ENCODE measurements around the gene DPP9.

Gene DPP9

GRCh38 chr19:4723595-4724514 lies at the start of gene DPP9:
DPP9 (minus strand) TSS chr19:4723842; CDS start chr19:4719906, 3,936 bp downstream.
- peak; percentile 98 for DNase-seq (ENCODE audit: low read depth)
- peaks cover 22% of the 10 kb centered on the region for H3K36me3 ChIP-seq (ENCODE audit: control insufficient read depth, insufficient read depth, low read length, severe bottlenecking)
- peak within 1 kb of the TSS; percentile 97 for H3K4me3 ChIP-seq (ENCODE audit: low read length)
- H3K27me3 ChIP-seq (replicated peaks; ENCODE audit: control insufficient read depth, insufficient read depth, low read length): no peaks in the 10 kb centered on the region
- H3K9ac ChIP-seq (ENCODE audit: low read length): peak within 1 kb of the TSS; percentile 94
- peaks cover 15% of the 10 kb centered on the region for H3K4me1 ChIP-seq (ENCODE audit: control insufficient read depth, insufficient read depth, low read length)
- H3K9me3 ChIP-seq (ENCODE audit: control insufficient read depth, low read length): no peaks in the 10 kb centered on the region

GRCh38 chr19:4773047-4773640 lies 49.5 kb upstream of the DPP9 start:
- H3K27me3 ChIP-seq (replicated peaks; ENCODE audit: control insufficient read depth, insufficient read depth, low read length): peaks cover 31% of the 10 kb centered on the region
- no peaks in the 10 kb centered on the region for H3K4me1 ChIP-seq (ENCODE audit: control insufficient read depth, insufficient read depth, low read length)
- H3K4me3 ChIP-seq (ENCODE audit: low read length): no peak overlapping the region
- DNase-seq (ENCODE audit: low read depth): no peak
- H3K9me3 ChIP-seq (ENCODE audit: control insufficient read depth, low read length): no peaks in the 10 kb centered on the region
- no peaks in the 10 kb centered on the region for H3K36me3 ChIP-seq (ENCODE audit: control insufficient read depth, insufficient read depth, low read length, severe bottlenecking)
- no peak overlapping the region for H3K9ac ChIP-seq (ENCODE audit: low read length)

DNA sequence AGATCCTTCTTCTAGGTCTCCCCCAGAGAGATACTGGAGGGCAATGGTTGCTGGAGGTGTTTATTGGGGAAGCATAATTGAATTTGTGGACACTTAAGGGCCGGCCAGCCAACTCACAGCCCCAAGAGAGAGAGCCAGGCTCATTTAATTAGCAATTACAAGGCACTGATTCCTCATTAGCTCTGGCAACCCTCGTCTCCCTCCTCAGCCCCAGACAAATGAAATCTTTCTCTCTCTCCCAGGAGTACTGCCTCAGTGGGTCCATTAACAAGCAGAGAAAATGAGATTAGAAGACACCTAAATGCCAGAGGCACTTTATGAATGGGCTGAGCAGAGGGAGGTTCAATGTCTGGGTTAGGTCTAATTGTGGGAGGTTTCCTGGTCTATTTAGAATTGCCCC lies 48.9 kb upstream of the DPP9 start:
- Histone ChIP-seq H3K36me3 (ENCODE audit: control insufficient read depth, insufficient read depth, low read length, severe bottlenecking) (no peaks in the 10 kb centered on the region), H3K4me3 (ENCODE audit: low read length) (no peak overlapping the region), H3K27me3 (replicated peaks; ENCODE audit: control insufficient read depth, insufficient read depth, low read length) (peaks cover 25% of the 10 kb centered on the region), H3K9ac (ENCODE audit: low read length) (no peak overlapping the region), H3K4me1 (ENCODE audit: control insufficient read depth, insufficient read depth, low read length) (no peaks in the 10 kb centered on the region), H3K9me3 (ENCODE audit: control insufficient read depth, low read length) (no peaks in the 10 kb centered on the region)
- DNase-seq (ENCODE audit: low read depth): no peak

DNA sequence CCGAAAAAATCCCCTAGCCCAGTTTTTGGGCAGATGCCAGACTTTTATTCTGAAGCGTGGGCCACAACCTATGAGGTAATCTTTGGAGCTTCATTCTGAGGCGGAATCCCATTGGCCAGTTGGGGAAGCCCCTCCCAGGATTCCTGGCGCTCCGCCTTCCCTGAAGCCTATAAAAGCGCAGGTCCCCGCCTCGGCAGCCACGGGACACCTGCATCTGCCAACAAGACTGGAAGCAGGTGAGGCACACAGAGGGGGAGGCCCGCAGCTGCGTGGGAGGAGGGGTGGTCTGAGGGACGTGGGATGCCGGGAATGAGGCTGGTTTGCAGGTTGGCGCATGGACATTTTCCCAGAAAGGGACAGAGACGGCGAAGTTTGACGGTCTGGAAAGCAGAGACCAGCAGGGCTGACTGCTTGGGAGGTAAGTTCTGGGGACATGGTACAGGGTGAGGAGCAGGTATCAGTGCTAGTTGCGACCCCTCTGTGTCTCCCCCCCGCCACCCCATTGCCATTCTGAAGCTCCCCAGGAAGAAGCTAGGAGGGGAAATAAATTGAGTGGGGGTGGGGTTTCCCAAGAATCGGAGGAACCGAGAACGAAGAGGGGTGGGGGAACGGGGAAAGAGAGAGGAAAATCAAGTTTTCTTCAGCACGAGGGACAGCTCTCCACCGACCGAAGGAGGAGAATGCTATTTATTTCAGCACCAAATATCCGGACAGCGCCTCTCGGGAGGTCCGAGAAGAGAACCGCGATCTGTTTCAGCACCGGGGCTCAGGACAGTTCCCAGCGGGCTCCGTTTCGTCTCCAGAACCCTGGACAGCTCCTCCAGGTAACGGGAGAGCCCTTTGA lies 45.5 kb upstream of the DPP9 start:
- Histone ChIP-seq H3K27me3 (replicated peaks; ENCODE audit: control insufficient read depth, insufficient read depth, low read length) (peaks cover 19% of the 10 kb centered on the region), H3K36me3 (ENCODE audit: control insufficient read depth, insufficient read depth, low read length, severe bottlenecking) (no peaks in the 10 kb centered on the region), H3K9ac (ENCODE audit: low read length) (no peak overlapping the region), H3K4me3 (ENCODE audit: low read length) (no peak overlapping the region), H3K4me1 (ENCODE audit: control insufficient read depth, insufficient read depth, low read length) (no peaks in the 10 kb centered on the region), H3K9me3 (ENCODE audit: control insufficient read depth, low read length) (no peaks in the 10 kb centered on the region)
- peak; percentile 97 for DNase-seq (ENCODE audit: low read depth)

- DNase-seq (ENCODE audit: low read depth): no peak
- H3K4me1 ChIP-seq (ENCODE audit: control insufficient read depth, insufficient read depth, low read length): peaks cover 6% of the 10 kb centered on the region
- peaks cover 45% of the 10 kb centered on the region for H3K27me3 ChIP-seq (replicated peaks; ENCODE audit: control insufficient read depth, insufficient read depth, low read length)
- H3K9ac ChIP-seq (ENCODE audit: low read length): no peak overlapping the region
- H3K4me3 ChIP-seq (ENCODE audit: low read length): no peak overlapping the region
- H3K36me3 ChIP-seq (ENCODE audit: control insufficient read depth, insufficient read depth, low read length, severe bottlenecking): no peaks in the 10 kb centered on the region
- H3K9me3 ChIP-seq (ENCODE audit: control insufficient read depth, low read length): no peaks in the 10 kb centered on the region
Observed at GRCh38 chr19:4764393-4764660, 40.7 kb upstream of the DPP9 start.

GRCh38 chr19:4763021-4763420 lies 39.4 kb upstream of the DPP9 start:
- peaks cover 8% of the 10 kb centered on the region for H3K9me3 ChIP-seq (ENCODE audit: control insufficient read depth, low read length)
- DNase-seq (ENCODE audit: low read depth): no peak

DNA sequence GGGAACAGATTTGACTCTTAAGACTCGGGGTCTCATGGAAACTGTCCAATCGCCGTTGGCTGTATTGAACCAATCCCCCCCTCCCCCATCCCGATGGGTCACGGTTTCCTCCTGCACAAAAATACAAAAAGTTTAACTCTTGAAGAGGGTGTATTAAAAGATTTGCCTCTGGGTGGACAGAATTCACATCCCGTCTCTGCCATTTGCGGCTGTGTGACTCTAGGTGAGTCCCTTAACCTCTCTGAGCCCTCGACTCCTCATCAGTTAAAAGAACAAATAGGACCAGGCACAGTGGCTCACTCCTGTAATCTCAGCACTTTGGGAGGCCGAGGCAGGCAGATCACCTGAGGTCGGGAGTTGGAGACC lies 36.6 kb upstream of the DPP9 start:
- Histone ChIP-seq H3K36me3 (ENCODE audit: control insufficient read depth, insufficient read depth, low read length, severe bottlenecking) (no peaks in the 10 kb centered on the region), H3K9me3 (ENCODE audit: control insufficient read depth, low read length) (peaks cover 10% of the 10 kb centered on the region), H3K9ac (ENCODE audit: low read length) (no peak overlapping the region), H3K27me3 (replicated peaks; ENCODE audit: control insufficient read depth, insufficient read depth, low read length) (peaks cover 48% of the 10 kb centered on the region), H3K4me3 (ENCODE audit: low read length) (peak overlapping the region; percentile 50), H3K4me1 (ENCODE audit: control insufficient read depth, insufficient read depth, low read length) (peaks cover 6% of the 10 kb centered on the region)
- no peak for DNase-seq (ENCODE audit: low read depth)

More at GRCh38 chr19:4763021-4763420, 39.4 kb upstream of the DPP9 start:
- peaks cover 48% of the 10 kb centered on the region for H3K27me3 ChIP-seq (replicated peaks; ENCODE audit: control insufficient read depth, insufficient read depth, low read length)
- no peak overlapping the region for H3K4me3 ChIP-seq (ENCODE audit: low read length)
- peaks cover 6% of the 10 kb centered on the region for H3K4me1 ChIP-seq (ENCODE audit: control insufficient read depth, insufficient read depth, low read length)
- H3K36me3 ChIP-seq (ENCODE audit: control insufficient read depth, insufficient read depth, low read length, severe bottlenecking): no peaks in the 10 kb centered on the region
- H3K9ac ChIP-seq (ENCODE audit: low read length): no peak overlapping the region

GRCh38 chr19:4759388-4760284 lies 36.0 kb upstream of the DPP9 start:
- Histone ChIP-seq H3K36me3 (ENCODE audit: control insufficient read depth, insufficient read depth, low read length, severe bottlenecking) (no peaks in the 10 kb centered on the region), H3K27me3 (replicated peaks; ENCODE audit: control insufficient read depth, insufficient read depth, low read length) (peaks cover 50% of the 10 kb centered on the region), H3K4me3 (ENCODE audit: low read length) (peak overlapping the region; percentile 50), H3K9me3 (ENCODE audit: control insufficient read depth, low read length) (peaks cover 10% of the 10 kb centered on the region), H3K4me1 (ENCODE audit: control insufficient read depth, insufficient read depth, low read length) (peaks cover 6% of the 10 kb centered on the region), H3K9ac (ENCODE audit: low read length) (no peak overlapping the region)
- DNase-seq (ENCODE audit: low read depth): peak; percentile 89

DNA sequence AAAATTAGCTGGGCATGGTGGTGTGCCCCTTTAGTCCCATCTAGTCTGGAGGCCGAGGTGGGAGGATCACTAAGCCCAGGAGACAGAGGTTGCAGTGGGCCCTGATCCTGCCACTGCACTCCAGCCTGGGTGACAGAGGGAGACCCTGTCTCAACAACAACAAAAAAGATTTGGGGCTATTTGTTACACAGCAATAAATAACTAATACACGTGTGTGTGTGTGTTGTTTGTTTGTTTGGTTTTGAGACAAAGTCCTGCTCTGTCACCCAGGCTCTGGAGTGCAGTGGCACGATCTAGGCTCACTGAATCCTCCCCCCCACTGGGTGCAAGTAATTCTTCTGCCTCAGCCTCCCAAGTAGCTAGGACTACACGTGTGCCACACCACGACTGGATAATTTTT lies 35.0 kb upstream of the DPP9 start:
- Histone ChIP-seq H3K27me3 (replicated peaks; ENCODE audit: control insufficient read depth, insufficient read depth, low read length) (peaks cover 42% of the 10 kb centered on the region), H3K4me3 (ENCODE audit: low read length) (no peak overlapping the region), H3K36me3 (ENCODE audit: control insufficient read depth, insufficient read depth, low read length, severe bottlenecking) (no peaks in the 10 kb centered on the region), H3K9me3 (ENCODE audit: control insufficient read depth, low read length) (peaks cover 10% of the 10 kb centered on the region), H3K9ac (ENCODE audit: low read length) (no peak overlapping the region), H3K4me1 (ENCODE audit: control insufficient read depth, insufficient read depth, low read length) (peaks cover 6% of the 10 kb centered on the region)
- no peak for DNase-seq (ENCODE audit: low read depth)

- Histone ChIP-seq H3K36me3 (ENCODE audit: control insufficient read depth, insufficient read depth, low read length, severe bottlenecking) (no peaks in the 10 kb centered on the region), H3K4me3 (ENCODE audit: low read length) (no peak overlapping the region), H3K4me1 (ENCODE audit: control insufficient read depth, insufficient read depth, low read length) (peaks cover 6% of the 10 kb centered on the region), H3K27me3 (replicated peaks; ENCODE audit: control insufficient read depth, insufficient read depth, low read length) (peaks cover 37% of the 10 kb centered on the region), H3K9ac (ENCODE audit: low read length) (no peak overlapping the region), H3K9me3 (ENCODE audit: control insufficient read depth, low read length) (peaks cover 10% of the 10 kb centered on the region)
- no peak for DNase-seq (ENCODE audit: low read depth)
Observed at GRCh38 chr19:4758082-4758481, 34.4 kb upstream of the DPP9 start.
